ENCODE measurements around the gene C6orf47. TPM values are rescaled to one million over a fixed set of nuclear protein-coding genes. Genes with fewer than 3 reads are reported as not detected.
A peak's percentile ranks its signal among the peaks of the same experiment; 100 is the strongest.

C6orf47 gene
- total and polyA plus RNA-seq, 4 donors, result 18.9 to 26.8 (median 24.0) TPM

- Histone ChIP-seq H3K4me3 (no peak overlapping the region), H3K27me3 (ENCODE audit: control insufficient read depth in 3 of 3, insufficient read depth in 3 of 3, low read length in 2 of 3) (no peaks in the 10 kb centered on the region), H3K36me3 (ENCODE audit: control insufficient read depth in 4 of 4, insufficient read depth in 4 of 4, low read length in 4 of 4) (peaks cover 3 to 22% (median 7%) of the 10 kb centered on the region in 4 donors), H3K9me3 (ENCODE audit: control insufficient read depth in 4 of 4, insufficient read depth in 3 of 4, low read length in 3 of 4) (no peaks in the 10 kb centered on the region), H3K9ac (ENCODE audit: insufficient read depth in 1 of 2, low read length in 2 of 2) (peak overlapping the region in 1 of 2 donors; percentile 65), H3K4me1 (ENCODE audit: control insufficient read depth in 5 of 5, insufficient read depth in 5 of 5, low read length in 5 of 5) (peaks cover 7 to 51% (median 11%) of the 10 kb centered on the region in 5 donors), H3K27ac (ENCODE audit: low read depth in 1 of 2, low read length in 1 of 2) (peak overlapping the region; percentile 85 to 95)
- ATAC-seq (ENCODE audit: insufficient read depth, low FRiP score), result no peak
- TF ChIP-seq, protein P1, sequence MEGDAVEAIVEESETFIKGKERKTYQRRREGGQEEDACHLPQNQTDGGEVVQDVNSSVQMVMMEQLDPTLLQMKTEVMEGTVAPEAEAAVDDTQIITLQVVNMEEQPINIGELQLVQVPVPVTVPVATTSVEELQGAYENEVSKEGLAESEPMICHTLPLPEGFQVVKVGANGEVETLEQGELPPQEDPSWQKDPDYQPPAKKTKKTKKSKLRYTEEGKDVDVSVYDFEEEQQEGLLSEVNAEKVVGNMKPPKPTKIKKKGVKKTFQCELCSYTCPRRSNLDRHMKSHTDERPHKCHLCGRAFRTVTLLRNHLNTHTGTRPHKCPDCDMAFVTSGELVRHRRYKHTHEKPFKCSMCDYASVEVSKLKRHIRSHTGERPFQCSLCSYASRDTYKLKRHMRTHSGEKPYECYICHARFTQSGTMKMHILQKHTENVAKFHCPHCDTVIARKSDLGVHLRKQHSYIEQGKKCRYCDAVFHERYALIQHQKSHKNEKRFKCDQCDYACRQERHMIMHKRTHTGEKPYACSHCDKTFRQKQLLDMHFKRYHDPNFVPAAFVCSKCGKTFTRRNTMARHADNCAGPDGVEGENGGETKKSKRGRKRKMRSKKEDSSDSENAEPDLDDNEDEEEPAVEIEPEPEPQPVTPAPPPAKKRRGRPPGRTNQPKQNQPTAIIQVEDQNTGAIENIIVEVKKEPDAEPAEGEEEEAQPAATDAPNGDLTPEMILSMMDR (IDR thresholded peaks at IDR 0.05; ENCODE audit: control extremely low read depth, extremely low read depth), result no peak
- WGBS, 2 donors, result 79 to 86% methylated on average over 12 of the region's 12 CpGs
- no peak for DNase-seq
Observed at GRCh38 chr6:31661262-31662123, 915 bp upstream of the C6orf47 start.

DNA sequence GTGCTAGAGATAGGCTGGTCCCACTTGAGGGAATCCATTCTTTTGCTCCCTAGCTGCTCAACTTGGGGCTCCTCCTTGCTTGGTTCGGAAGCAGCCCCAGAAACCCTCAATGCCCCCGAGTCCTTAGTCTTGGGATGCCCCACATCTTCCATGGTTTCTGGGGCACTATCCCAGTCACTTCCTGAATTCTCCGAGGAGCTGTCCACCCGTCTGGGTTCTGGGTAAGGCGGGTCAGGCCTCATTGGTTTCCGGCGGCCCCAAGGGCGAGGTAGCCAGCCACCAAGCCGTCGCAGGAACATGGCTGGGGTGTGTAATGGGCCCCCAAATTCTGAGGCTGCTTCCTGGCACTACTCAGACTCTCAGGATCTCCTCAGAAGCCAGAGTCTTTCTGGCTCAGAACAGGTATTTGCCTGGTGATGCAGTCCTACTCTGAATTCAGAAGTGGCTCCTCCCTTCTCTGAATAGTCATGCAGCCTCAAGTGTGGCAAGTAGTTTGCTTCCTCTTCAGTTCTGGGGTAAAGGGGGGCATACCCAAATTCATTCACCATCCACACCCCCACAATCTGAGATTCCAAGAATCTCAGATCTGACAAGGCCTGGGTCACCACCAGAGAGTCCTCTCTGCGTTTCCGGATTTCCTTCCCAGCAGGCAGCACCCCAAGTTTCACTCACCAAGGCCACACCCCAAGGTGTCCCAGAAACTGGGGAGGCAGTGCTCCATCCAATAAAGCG is 763 bp downstream of the C6orf47 start:
- Histone ChIP-seq H3K27ac (ENCODE audit: low read depth in 1 of 2, low read length in 1 of 2) (peak overlapping the region; percentile 85 to 95), H3K36me3 (ENCODE audit: control insufficient read depth in 4 of 4, insufficient read depth in 4 of 4, low read length in 4 of 4) (peaks cover 3 to 29% (median 7%) of the 10 kb centered on the region in 4 donors), H3K4me3 (peak overlapping the region; percentile 79), H3K9me3 (ENCODE audit: control insufficient read depth in 4 of 4, insufficient read depth in 3 of 4, low read length in 3 of 4) (no peaks in the 10 kb centered on the region), H3K9ac (ENCODE audit: insufficient read depth in 1 of 2, low read length in 2 of 2) (peak overlapping the region; percentile 82 to 85), H3K4me1 (ENCODE audit: control insufficient read depth in 5 of 5, insufficient read depth in 5 of 5, low read length in 5 of 5) (peaks cover 7 to 50% (median 11%) of the 10 kb centered on the region in 5 donors), H3K27me3 (ENCODE audit: control insufficient read depth in 3 of 3, insufficient read depth in 3 of 3, low read length in 2 of 3) (no peaks in the 10 kb centered on the region)
- ATAC-seq (ENCODE audit: insufficient read depth, low FRiP score) (peak; percentile 37), DNase-seq (peak in 2 of 3 donors; percentile 28 to 47)
- TF ChIP-seq, protein P1 (IDR thresholded peaks at IDR 0.05; ENCODE audit: control extremely low read depth, extremely low read depth), result no peak
- WGBS, 2 donors, result 18 to 23% methylated on average over 13 of the region's 13 CpGs

DNA sequence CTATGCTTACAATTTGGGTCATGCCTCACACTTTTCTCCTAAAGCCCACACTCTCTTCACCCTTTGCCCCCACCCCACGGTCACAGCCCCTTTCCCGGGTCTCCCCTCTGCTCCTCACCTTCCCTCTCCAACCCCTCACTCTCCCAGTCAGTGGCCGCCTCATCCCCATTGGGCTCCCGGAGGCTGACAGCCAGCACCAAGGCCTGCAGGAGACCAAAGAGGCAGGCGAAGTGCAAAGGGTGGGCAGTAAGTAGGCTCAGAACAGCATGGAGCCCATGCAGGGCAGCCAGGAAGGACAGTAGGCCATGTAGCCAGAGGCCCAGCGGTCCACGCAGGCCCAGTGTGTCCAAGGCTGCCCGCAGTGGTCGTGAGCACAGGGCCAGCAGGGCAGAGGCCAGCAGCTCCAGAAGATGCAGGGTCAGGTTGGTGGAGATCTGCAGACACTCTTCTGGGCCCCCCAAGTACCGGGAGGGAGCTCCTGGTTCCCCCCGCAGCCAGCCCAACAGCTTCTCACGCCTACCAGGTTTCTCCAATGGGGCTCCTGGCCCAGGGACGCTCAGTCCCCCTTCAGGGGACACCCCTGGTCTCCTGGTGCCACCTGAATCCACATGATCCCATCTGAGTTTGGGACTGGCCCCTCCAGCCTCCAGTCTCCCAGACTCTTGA is 1.5 kb downstream of the C6orf47 start:
- TF ChIP-seq, protein P1 (IDR thresholded peaks at IDR 0.05; ENCODE audit: control extremely low read depth, extremely low read depth), result no peak
- Histone ChIP-seq H3K9me3 (ENCODE audit: control insufficient read depth in 4 of 4, insufficient read depth in 3 of 4, low read length in 3 of 4) (no peaks in the 10 kb centered on the region), H3K4me3 (peak overlapping the region; percentile 79), H3K4me1 (ENCODE audit: control insufficient read depth in 5 of 5, insufficient read depth in 5 of 5, low read length in 5 of 5) (peaks cover 7 to 46% (median 11%) of the 10 kb centered on the region in 5 donors), H3K27me3 (ENCODE audit: control insufficient read depth in 3 of 3, insufficient read depth in 3 of 3, low read length in 2 of 3) (no peaks in the 10 kb centered on the region), H3K9ac (ENCODE audit: insufficient read depth in 1 of 2, low read length in 2 of 2) (no peak overlapping the region), H3K27ac (ENCODE audit: low read depth in 1 of 2, low read length in 1 of 2) (peak overlapping the region in 1 of 2 donors; percentile 95), H3K36me3 (ENCODE audit: control insufficient read depth in 4 of 4, insufficient read depth in 4 of 4, low read length in 4 of 4) (peaks cover 3 to 29% (median 7%) of the 10 kb centered on the region in 4 donors)
- DNase-seq, result no peak
- WGBS, 2 donors, result 85 to 92% methylated on average over 13 of the region's 13 CpGs
- no peak for ATAC-seq (ENCODE audit: insufficient read depth, low FRiP score)
